ENCODE results near the gene HMCN2. TPM values are rescaled to one million over a fixed set of nuclear protein-coding genes. Genes with fewer than 3 reads are reported as not detected.

HMCN2 gene
- total RNA-seq, 1 donor from 2014 or later: 7.8 TPM

DNA sequence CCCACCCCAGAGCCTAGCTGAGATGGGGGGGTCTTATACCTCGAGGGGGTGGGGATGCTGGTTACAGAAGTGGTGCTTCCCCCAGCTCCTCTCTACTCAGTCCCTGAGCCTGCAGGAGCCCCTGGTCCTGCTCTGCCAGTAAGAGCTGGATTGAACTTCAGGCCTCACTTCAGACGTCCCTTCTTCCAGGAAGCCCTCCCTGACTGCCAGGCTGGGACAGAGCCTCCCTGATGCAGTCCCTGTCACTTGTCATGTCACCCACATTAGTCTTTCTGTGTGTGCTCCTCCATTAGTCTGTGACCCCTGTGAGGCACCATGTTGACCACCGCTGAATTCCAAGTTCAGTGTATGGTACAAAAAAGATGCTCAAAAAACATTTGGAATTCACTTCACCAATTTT, 100.5 kb downstream of the HMCN2 start:
- no peaks in the 10 kb centered on the region for H3K9me3 ChIP-seq

DNA sequence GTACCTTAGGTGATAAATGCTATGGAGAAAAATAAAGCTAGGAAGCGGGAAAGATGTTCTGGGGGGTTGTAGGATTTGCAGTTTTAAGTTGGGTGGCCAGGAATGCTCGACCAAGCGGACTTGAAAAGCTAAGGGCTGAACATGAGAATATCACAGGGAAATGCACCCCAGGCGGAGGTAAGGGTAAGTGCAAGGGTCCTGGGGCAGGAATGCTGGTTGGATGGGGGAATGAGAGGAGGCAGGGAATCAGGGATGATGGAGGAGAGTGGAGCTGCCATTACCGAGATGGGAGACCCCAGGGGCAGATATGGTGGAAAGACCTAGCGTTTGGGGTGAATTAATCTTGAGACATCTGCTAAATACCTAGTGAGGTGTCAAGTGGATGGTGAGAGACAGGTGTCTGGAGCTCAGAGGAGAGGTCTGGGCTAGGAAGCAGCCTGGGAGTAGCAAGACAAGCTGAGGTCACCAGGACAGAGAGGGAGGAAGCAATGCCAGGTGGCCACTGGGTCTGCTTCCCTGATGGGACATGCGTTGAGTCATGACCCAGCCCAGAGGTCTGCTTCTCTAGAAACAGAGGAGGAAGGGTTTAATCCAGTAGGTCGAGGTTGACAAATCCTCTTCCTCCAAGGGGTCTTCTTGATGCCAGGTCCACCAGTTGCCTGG, 101.5 kb downstream of the HMCN2 start:
- H3K4me3 ChIP-seq: no peak overlapping the region
- H3K36me3 ChIP-seq: no peaks in the 10 kb centered on the region
- no peaks in the 10 kb centered on the region for H3K27me3 ChIP-seq
- H3K9me3 ChIP-seq: no peaks in the 10 kb centered on the region
- no peak overlapping the region for H3K27ac ChIP-seq
- no peak for ATAC-seq
- DNase-seq: no peak
- TF ChIP-seq, protein P1, sequence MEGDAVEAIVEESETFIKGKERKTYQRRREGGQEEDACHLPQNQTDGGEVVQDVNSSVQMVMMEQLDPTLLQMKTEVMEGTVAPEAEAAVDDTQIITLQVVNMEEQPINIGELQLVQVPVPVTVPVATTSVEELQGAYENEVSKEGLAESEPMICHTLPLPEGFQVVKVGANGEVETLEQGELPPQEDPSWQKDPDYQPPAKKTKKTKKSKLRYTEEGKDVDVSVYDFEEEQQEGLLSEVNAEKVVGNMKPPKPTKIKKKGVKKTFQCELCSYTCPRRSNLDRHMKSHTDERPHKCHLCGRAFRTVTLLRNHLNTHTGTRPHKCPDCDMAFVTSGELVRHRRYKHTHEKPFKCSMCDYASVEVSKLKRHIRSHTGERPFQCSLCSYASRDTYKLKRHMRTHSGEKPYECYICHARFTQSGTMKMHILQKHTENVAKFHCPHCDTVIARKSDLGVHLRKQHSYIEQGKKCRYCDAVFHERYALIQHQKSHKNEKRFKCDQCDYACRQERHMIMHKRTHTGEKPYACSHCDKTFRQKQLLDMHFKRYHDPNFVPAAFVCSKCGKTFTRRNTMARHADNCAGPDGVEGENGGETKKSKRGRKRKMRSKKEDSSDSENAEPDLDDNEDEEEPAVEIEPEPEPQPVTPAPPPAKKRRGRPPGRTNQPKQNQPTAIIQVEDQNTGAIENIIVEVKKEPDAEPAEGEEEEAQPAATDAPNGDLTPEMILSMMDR (IDR thresholded peaks at IDR 0.05): no peak
- intact Hi-C loops (cut with DNase I): no loop called here
- H3K4me1 ChIP-seq: no peaks in the 10 kb centered on the region

More for the DNA sequence above, 100.5 kb downstream of the HMCN2 start:
- TF ChIP-seq, protein P1 (IDR thresholded peaks at IDR 0.05): no peak
- H3K4me3 ChIP-seq: no peak overlapping the region
- ATAC-seq (no peak), DNase-seq (no peak)
- H3K27ac ChIP-seq: no peak overlapping the region
- H3K4me1 ChIP-seq: no peaks in the 10 kb centered on the region
- H3K36me3 ChIP-seq: no peaks in the 10 kb centered on the region
- no peaks in the 10 kb centered on the region for H3K27me3 ChIP-seq
- intact Hi-C loops (cut with DNase I): no loop called here

DNA sequence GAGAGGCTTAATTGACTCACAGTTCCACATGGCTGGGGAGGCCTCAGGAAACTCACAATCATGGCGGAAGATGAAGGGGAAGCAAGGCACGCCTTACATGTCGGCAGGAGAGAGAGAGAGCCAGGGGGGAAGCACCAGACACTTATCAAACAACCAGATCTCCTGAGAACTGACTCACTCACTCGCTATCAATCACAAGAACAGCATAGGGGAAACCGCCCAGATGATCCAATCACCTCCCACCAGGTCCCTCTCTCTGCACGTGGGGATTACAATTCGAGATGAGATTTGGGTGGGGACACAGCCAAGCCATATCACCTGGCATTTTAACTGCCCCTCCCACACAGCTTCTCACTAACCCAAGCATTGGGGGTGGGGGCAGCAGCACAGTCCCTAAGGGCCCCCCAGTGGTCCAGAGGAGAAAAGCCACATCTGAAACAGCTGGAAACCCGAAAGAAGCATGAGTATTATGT, 103.1 kb downstream of the HMCN2 start:
- TF ChIP-seq, protein P1 (IDR thresholded peaks at IDR 0.05): no peak
- intact Hi-C loops (cut with DNase I): no loop called here
- no peak for ATAC-seq

DNA sequence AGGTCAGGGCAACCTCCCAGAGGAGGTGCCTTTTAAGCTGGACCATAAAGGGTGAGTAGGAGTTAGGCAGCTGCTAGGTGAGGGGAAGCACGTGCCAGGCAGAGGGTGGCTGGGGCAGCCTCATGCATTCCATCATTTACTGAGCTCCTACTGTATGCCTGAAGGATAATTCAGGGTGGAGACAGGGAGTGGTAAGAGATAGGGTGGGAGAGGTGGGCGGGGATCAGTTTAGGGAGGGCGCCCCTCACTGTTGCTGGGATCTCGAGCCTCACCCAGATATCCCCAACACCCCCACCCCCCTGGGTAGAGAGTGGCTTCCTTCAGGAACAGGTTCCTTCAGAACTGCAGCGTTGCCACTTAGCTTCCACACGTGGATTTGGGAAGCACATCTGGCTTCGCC, 104.7 kb downstream of the HMCN2 start:
- Histone ChIP-seq H3K36me3 (no peaks in the 10 kb centered on the region), H3K27ac (no peak overlapping the region), H3K4me3 (no peak overlapping the region), H3K9me3 (no peaks in the 10 kb centered on the region), H3K4me1 (no peaks in the 10 kb centered on the region), H3K27me3 (no peaks in the 10 kb centered on the region)
- TF ChIP-seq, protein P1 (IDR thresholded peaks at IDR 0.05): no peak
- no peak for DNase-seq
- no peak for ATAC-seq
- intact Hi-C loops (cut with DNase I): no loop called here

More for the DNA sequence above, 103.1 kb downstream of the HMCN2 start:
- no peak overlapping the region for H3K27ac ChIP-seq
- H3K36me3 ChIP-seq: no peaks in the 10 kb centered on the region
- no peak overlapping the region for H3K4me3 ChIP-seq
- no peaks in the 10 kb centered on the region for H3K9me3 ChIP-seq
- no peaks in the 10 kb centered on the region for H3K27me3 ChIP-seq
- DNase-seq: no peak
- H3K4me1 ChIP-seq: no peaks in the 10 kb centered on the region

DNA sequence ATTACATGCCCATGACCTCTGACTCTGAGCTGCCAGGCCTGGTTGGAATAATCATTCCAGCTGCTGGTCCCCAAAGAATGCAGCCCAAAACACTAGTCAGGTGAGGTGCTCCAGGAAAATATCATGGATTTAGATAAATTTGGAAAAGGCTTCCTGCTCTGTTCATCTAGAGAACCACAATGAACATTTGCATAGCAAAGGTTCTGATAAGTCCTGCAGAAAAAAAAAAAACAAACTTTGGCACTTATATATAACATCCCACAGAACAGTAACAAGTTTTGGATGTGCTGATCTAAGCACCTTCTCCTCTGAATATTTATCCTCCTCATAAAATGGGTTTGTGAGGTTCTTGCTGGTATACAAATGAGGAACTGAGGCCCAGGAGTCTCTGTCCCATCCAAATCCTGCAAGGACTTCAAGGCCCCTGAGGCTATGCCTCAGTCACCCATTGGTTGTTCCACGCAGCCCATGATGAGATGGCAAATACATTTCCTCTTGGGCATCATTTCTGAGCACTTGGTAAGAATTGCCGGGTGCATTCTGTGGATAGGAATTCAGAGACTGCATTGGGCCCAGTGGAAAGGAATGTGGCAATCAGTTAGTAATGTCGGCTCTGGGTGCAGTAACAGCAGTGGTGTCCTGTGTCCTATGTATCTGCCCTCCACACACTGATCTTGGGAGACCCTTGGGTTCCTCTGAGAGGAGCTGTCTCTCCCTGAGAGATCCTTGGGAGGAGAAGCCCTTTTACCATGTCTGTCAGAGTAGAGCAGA, 105.8 kb downstream of the HMCN2 start:
- Histone ChIP-seq H3K27me3 (no peaks in the 10 kb centered on the region), H3K27ac (no peak overlapping the region), H3K9me3 (no peaks in the 10 kb centered on the region), H3K36me3 (no peaks in the 10 kb centered on the region), H3K4me1 (no peaks in the 10 kb centered on the region), H3K4me3 (no peak overlapping the region)
- ATAC-seq (no peak), DNase-seq (no peak)
- intact Hi-C loops (cut with DNase I): no loop called here
- TF ChIP-seq, protein P1 (IDR thresholded peaks at IDR 0.05): no peak
